ENCODE data around the gene INTS7.
"Not testable (repeated sequence)": the region's sequence is repeated elsewhere in the genome, so short reads cannot be mapped to it uniquely, and the experiment has no call there.

The INTS7 gene

DNA sequence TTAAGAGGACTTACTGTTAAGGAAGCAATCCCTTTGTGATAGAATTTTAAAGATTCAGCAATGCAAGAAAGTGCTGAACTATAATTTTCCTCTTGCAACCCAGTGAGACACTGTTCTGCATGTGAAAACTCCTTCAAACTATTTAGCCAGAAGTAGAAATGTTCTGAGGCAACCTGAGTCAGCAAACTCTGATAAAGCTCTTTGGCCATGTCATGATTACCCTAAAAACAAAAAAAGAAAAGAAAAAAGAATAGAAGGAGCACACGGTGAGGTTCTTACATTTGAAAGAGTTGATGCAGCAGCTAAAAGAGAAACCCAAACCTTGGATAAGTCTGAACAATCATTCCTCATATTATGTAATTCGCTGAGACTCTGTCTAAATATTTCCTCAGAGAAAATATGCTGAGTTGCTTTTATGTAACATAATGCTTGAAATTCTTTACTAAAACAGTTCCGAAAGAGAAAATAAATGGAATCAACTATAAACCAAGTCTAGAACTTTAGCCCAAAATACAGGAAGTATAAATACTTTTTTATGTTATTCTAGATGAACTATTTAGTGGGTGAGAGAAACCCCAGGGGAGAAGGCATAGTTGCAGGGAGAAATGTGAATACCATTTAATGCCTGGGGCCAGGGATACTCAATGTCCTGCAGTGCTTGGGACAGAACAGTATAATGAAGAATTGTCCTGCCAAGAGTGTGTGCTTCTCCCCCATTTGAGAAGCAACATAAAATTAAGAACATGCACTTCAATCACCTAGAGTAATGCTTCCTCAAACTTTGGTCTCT is 60.0 kb downstream of the INTS7 start:
- no peak for DNase-seq

DNA sequence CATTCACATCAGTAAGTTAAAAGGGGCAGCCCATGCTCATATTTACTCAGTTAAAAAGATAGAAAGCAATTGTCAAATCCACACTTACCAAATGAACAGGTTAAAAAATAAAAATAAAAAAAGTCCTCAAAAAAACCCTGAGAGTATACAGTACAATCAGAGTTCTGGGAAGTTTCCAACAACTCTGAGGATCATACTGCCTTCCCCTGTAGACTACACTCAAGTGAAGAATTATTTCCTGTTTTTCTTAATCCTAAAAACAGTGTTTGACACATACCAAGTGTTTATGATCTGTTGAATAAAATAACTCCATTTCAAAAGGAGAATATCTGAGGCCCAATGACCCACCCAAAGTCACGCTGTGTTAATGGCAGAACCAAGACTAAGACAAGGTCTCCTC is 61.8 kb downstream of the INTS7 start:
- DNase-seq = no peak

- no peak for DNase-seq
Observed at GRCh38 chr1:211968200-211968834, 67.0 kb downstream of the INTS7 start.

DNA sequence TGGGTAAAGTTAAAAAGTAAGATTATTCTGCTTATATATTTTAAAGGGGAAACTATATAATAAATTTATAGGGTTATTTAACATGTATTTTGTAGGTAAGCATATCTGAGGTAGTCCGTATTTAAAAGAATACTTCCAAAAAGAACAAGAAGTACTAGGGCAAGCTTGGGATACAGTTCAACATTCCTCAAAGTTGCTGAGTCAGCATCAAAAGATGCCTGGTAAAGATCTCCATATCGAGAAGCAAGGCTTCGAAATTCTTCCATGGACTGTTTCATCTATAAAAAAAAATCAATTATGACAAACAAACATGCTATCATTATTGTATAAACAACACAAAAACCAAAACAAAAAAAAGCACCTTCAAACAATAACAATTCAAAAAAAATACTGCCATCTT is 67.7 kb downstream of the INTS7 start:
- DNase-seq = no peak

GRCh38 chr1:211965108-211965805 is 70.1 kb downstream of the INTS7 start:
- DNase-seq = no peak

GRCh38 chr1:211959680-211960079 is 75.7 kb downstream of the INTS7 start:
- no peak for DNase-seq

- DNase-seq = no peak
Observed at GRCh38 chr1:211959221-211959620, 76.1 kb downstream of the INTS7 start.

DNA sequence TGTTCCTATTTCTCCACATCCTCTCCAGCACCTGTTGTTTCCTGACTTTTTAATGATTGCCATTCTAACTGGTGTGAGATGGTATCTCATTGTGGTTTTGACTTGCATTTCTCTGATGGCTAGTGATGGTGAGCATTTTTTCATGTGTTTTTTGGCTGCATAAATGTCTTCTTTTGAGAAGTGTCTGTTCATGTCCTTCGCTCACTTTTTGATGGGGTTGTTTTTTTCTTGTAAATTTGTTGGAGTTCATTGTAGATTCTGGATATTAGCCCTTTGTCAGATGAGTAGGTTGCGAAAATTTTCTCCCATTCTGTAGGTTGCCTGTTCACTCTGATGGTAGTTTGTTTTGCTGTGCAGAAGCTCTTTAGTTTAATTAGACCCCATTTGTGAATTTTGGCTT is 81.3 kb downstream of the INTS7 start:
- not testable (repeated sequence) for DNase-seq

DNA sequence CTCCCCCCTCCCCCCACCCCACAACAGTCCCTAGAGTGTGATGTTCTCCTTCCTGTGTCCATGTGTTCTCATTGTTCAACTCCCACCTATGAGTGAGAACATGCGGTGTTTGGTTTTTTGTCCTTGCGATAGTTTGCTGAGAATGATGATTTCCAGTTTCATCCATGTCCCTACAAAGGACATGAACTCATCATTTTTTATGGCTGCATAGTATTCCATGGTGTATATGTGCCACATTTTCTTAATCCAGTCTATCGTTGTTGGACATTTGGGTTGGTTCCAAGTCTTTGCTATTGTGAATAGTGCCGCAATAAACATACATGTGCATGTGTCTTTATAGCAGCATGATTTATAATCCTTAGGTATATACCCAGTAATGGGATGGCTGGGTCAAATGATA is 81.8 kb downstream of the INTS7 start:
- DNase-seq = not testable (repeated sequence)

DNA sequence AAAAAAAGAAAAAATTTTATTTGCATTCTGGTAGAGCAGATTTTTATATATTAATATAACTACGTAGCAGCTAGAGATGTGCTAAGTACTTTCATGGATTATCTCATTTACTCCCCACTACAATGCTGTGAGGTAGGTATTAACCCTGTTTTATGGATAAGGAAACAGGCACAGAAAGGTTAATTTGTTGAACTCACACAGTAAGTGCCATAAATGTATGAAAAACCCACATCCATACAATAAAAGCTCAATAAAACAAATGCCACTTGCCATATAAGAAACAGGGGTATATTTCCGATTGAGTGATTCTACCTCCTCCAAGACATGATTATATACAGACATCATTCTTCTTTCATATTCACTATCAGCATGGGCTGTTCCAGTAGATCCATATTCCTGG is 83.1 kb downstream of the INTS7 start:
- DNase-seq = no peak

DNA sequence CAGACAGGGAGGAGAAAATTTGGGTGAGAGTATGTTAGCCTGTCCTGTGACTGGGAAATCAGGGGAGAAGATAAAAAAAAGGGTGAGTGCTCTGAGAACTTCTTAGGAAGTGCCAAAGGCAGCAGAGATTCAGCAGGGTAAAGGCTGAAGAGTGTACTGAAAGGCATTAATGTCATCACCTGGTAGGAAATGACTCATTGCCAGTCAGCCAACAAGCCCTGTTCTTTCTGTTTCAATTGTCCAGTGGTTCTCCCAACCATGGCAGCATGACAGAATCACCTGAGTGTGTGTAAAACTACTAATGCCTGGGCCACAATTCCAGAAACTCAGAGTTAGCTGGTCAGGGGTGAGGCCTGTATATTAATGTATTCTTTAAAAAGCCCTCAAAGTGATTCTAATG is 83.5 kb downstream of the INTS7 start:
- DNase-seq = no peak

GRCh38 chr1:211948377-211948776 is 87.0 kb downstream of the INTS7 start:
- no peak for DNase-seq

- DNase-seq = no peak
Observed at GRCh38 chr1:211947396-211948295, 87.7 kb downstream of the INTS7 start.

- DNase-seq = no peak
Observed at GRCh38 chr1:211944733-211945500, 90.4 kb downstream of the INTS7 start.

DNA sequence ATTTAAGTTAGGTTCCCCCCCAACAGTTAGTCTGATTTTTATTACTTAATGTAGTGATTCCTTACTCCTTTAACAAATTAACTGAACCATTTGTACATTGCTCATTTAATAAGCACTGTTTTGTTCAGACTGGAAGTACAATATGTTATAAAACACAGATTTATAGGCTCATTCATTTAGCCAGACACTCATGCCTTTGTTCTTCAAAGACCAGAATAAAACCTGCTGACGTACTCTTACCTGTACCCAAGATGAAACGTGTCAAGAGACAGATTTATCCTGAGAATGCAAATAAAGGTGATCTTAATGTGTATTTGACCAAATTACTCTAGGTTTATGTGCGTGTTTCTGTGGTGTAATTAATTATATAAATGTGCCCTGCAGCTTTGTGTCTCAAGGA is 92.8 kb downstream of the INTS7 start:
- no peak for DNase-seq

GRCh38 chr1:211939876-211940468 is 95.4 kb downstream of the INTS7 start:
- no peak for DNase-seq

- DNase-seq = no peak
Observed at GRCh38 chr1:211938561-211938997, 96.8 kb downstream of the INTS7 start.

GRCh38 chr1:211937422-211937821 is 97.9 kb downstream of the INTS7 start:
- DNase-seq = not testable (repeated sequence)

- DNase-seq = no peak
Observed at GRCh38 chr1:211935448-211935970, 99.8 kb downstream of the INTS7 start.

- DNase-seq = no peak
Observed at GRCh38 chr1:211933946-211934714, 101.2 kb downstream of the INTS7 start.

DNA sequence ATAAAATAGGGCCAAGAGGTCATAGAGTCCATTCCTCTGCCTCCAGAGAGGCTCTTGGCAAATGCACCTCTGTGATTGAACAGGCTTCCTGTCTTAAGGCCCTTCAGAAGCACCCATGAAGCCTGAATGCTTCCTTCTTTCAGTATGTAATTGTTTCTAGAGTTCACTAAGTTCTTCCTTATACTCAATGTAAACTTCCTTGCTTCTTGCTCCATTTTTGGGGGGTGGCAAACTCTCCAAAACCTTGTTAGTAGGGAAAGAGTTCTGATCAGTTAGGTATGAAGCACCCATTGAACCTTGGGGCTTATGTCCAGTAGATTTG is 102.5 kb downstream of the INTS7 start:
- no peak for DNase-seq

Measured in T1000 (cell line).